Type B pancreatic cell (in vitro differentiated cells): ENCODE data around the gene DNM1L. TPM values are rescaled to one million over a fixed set of nuclear protein-coding genes. Genes with fewer than 3 reads are reported as not detected.

Source experiments
- DNase-seq: peaks from one replicate; pipeline ENCODE4 v3.0.0; 2021; ENCODE audit warnings: mixed read lengths; ENCODE audit not compliant: unreplicated experiment; ENCODE audit errors: extremely low spot score
- H3K27ac Mint-ChIP-seq: 2 replicates; pipeline ENCODE4 v1.8.0; 2021; ENCODE audit warnings: mild to moderate bottlenecking, mixed read lengths
- H3K27me3 Mint-ChIP-seq: 2 replicates; pipeline ENCODE4 v1.8.0; 2021; ENCODE audit warnings: mixed read lengths
- H3K36me3 Mint-ChIP-seq: 2 replicates; pipeline ENCODE4 v1.8.0; 2021; ENCODE audit warnings: mixed read lengths
- H3K4me1 Mint-ChIP-seq: one replicate; pipeline ENCODE4 v1.8.0; 2021; ENCODE audit warnings: mixed read lengths; ENCODE audit not compliant: unreplicated experiment
- H3K4me3 Mint-ChIP-seq: 2 replicates; pipeline ENCODE4 v1.8.0; 2021; ENCODE audit warnings: mild to moderate bottlenecking, mixed read lengths
- H3K9me3 Mint-ChIP-seq: 2 replicates; pipeline ENCODE4 v1.8.0; 2021; ENCODE audit warnings: mixed read lengths
- total RNA-seq: library from RNA; stranded (reverse); gene quantifications from 2 replicates; pipeline ENCODE4 v1.2.1, GENCODE V29; 2021; ENCODE audit warnings: low replicate concordance
- TF ChIP-seq, protein P1 (sequence below): fragments of 200-600 bp; sonication (generic); conservative IDR thresholded peaks from 2 replicates; pipeline ENCODE4 v1.5.0; 2021; ENCODE audit warnings: antibody characterized with exemption, mild to moderate bottlenecking

DNM1L gene
- total RNA-seq, 1 donor from 2014 or later: 76.8 TPM

GRCh38 chr12:32768518-32768917, 89.4 kb downstream of the DNM1L start:
- DNase-seq: no peak
- H3K27me3 Mint-ChIP-seq: peaks cover 11% of the 10 kb centered on the region
- H3K4me1 Mint-ChIP-seq: no peaks in the 10 kb centered on the region
- H3K4me3 Mint-ChIP-seq: no peak overlapping the region
- TF ChIP-seq, protein P1, sequence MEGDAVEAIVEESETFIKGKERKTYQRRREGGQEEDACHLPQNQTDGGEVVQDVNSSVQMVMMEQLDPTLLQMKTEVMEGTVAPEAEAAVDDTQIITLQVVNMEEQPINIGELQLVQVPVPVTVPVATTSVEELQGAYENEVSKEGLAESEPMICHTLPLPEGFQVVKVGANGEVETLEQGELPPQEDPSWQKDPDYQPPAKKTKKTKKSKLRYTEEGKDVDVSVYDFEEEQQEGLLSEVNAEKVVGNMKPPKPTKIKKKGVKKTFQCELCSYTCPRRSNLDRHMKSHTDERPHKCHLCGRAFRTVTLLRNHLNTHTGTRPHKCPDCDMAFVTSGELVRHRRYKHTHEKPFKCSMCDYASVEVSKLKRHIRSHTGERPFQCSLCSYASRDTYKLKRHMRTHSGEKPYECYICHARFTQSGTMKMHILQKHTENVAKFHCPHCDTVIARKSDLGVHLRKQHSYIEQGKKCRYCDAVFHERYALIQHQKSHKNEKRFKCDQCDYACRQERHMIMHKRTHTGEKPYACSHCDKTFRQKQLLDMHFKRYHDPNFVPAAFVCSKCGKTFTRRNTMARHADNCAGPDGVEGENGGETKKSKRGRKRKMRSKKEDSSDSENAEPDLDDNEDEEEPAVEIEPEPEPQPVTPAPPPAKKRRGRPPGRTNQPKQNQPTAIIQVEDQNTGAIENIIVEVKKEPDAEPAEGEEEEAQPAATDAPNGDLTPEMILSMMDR: no peak
- no peaks in the 10 kb centered on the region for H3K9me3 Mint-ChIP-seq
- H3K36me3 Mint-ChIP-seq: peaks cover 4% of the 10 kb centered on the region
- H3K27ac Mint-ChIP-seq: no peak overlapping the region

DNA sequence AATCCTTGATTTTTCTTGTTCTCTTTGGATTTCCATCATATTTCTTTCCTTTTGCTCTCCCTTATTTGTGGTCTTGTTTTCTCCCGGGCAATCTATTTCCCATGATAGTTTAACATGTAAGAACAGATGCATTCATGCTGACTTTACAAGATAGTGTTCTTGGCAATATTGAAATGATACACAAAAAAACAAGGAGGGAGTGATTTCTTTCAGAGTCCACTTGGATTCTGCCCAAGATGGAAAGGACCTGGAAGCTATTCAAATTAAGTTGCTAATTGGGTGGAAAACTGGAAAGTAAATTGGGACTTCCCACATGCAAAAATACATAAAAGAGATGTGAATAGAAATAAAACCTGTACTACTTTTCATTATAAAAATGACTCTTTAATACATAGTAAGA, 91.0 kb downstream of the DNM1L start:
- DNase-seq: no peak
- TF ChIP-seq, protein P1: no peak
- H3K4me3 Mint-ChIP-seq: no peak overlapping the region
- H3K27me3 Mint-ChIP-seq: peaks cover 11% of the 10 kb centered on the region
- no peaks in the 10 kb centered on the region for H3K9me3 Mint-ChIP-seq
- H3K4me1 Mint-ChIP-seq: no peaks in the 10 kb centered on the region
- H3K27ac Mint-ChIP-seq: no peak overlapping the region
- H3K36me3 Mint-ChIP-seq: peaks cover 4% of the 10 kb centered on the region

- DNase-seq: no peak
- H3K9me3 Mint-ChIP-seq: no peaks in the 10 kb centered on the region
- no peak overlapping the region for H3K4me3 Mint-ChIP-seq
- H3K36me3 Mint-ChIP-seq: no peaks in the 10 kb centered on the region
- peak overlapping the region; percentile 17 for H3K27ac Mint-ChIP-seq
- H3K4me1 Mint-ChIP-seq: no peaks in the 10 kb centered on the region
- H3K27me3 Mint-ChIP-seq: peaks cover 6% of the 10 kb centered on the region
- TF ChIP-seq, protein P1: no peak
Observed at GRCh38 chr12:32773691-32774090, 94.6 kb downstream of the DNM1L start.

DNA sequence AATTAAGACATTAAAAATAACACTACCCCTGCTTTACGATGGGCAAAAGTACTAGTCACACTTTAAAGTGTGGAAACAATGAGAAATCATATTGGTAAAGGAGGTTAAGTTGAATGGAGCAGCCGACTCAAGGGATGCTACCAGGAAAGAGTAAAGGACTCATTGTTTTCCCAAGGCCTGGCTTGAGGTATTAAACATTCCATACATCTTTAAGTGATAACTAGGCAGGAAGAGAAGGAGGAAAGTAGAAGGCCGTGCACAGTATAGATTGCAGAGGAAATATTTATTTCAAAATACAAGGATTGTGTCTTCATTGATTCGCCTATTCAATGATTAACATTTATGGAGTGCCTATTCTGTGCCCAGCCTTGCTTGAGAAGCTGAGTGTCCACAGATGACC, 97.2 kb downstream of the DNM1L start:
- H3K27ac Mint-ChIP-seq: no peak overlapping the region
- no peaks in the 10 kb centered on the region for H3K4me1 Mint-ChIP-seq
- DNase-seq: no peak
- no peaks in the 10 kb centered on the region for H3K9me3 Mint-ChIP-seq
- H3K36me3 Mint-ChIP-seq: no peaks in the 10 kb centered on the region
- TF ChIP-seq, protein P1: no peak
- no peak overlapping the region for H3K4me3 Mint-ChIP-seq
- peaks cover 7% of the 10 kb centered on the region for H3K27me3 Mint-ChIP-seq

- H3K4me1 Mint-ChIP-seq: no peaks in the 10 kb centered on the region
Observed at GRCh38 chr12:32777159-32777558, 98.1 kb downstream of the DNM1L start.

More at GRCh38 chr12:32777159-32777558, 98.1 kb downstream of the DNM1L start:
- H3K36me3 Mint-ChIP-seq: no peaks in the 10 kb centered on the region
- no peak overlapping the region for H3K4me3 Mint-ChIP-seq
- no peak overlapping the region for H3K27ac Mint-ChIP-seq
- no peaks in the 10 kb centered on the region for H3K9me3 Mint-ChIP-seq
- TF ChIP-seq, protein P1: no peak
- no peak for DNase-seq
- peaks cover 7% of the 10 kb centered on the region for H3K27me3 Mint-ChIP-seq
